ENCODE data around the gene WARS2. TPM values are rescaled to one million over a fixed set of nuclear protein-coding genes. Genes with fewer than 3 reads are reported as not detected.

Gene WARS2
- total RNA-seq, 1 experiment from 2014 or later: 17.6 TPM

- Histone ChIP-seq H3K9me3 (ENCODE audit: insufficient read depth, low read depth) (no peaks in the 10 kb centered on the region), H3K4me2 (no peak overlapping the region), H3K9me2 (ENCODE audit: insufficient read depth) (no peaks in the 10 kb centered on the region), H3K4me1 (replicated peaks; ENCODE audit: insufficient read depth) (no peaks in the 10 kb centered on the region), H3K36me3 (ENCODE audit: low read depth) (no peaks in the 10 kb centered on the region; the same call in 1 of the 2 replicates), H2AFZ (no peak overlapping the region), H3K27ac (no peak overlapping the region), H3K27me3 (ENCODE audit: insufficient read depth, low read depth) (no peaks in the 10 kb centered on the region), H3K4me3 (no peak overlapping the region), H3K79me2 (ENCODE audit: low read depth) (no peaks in the 10 kb centered on the region), H4K20me1 (ENCODE audit: insufficient read depth) (0 out of 2 replicates have a peak, but pooled peaks cover 3% of the 10 kb centered on the region), H3F3A (ENCODE audit: insufficient read depth, low read depth) (no peaks in the 10 kb centered on the region)
- ChIA-PET POLR2A (ENCODE audit: unreplicated experiment) (no interaction called here), CTCF (no interaction called here)
- peak in 1 of 2 experiments; percentile 12 for DNase-seq
- BruUV-seq (replicated peaks): no TSS peak
- no peak for TF ChIP-seq EZH2 (IDR thresholded peaks at IDR 0.05; ENCODE audit: low read depth)
- TF ChIP-seq, protein P1, sequence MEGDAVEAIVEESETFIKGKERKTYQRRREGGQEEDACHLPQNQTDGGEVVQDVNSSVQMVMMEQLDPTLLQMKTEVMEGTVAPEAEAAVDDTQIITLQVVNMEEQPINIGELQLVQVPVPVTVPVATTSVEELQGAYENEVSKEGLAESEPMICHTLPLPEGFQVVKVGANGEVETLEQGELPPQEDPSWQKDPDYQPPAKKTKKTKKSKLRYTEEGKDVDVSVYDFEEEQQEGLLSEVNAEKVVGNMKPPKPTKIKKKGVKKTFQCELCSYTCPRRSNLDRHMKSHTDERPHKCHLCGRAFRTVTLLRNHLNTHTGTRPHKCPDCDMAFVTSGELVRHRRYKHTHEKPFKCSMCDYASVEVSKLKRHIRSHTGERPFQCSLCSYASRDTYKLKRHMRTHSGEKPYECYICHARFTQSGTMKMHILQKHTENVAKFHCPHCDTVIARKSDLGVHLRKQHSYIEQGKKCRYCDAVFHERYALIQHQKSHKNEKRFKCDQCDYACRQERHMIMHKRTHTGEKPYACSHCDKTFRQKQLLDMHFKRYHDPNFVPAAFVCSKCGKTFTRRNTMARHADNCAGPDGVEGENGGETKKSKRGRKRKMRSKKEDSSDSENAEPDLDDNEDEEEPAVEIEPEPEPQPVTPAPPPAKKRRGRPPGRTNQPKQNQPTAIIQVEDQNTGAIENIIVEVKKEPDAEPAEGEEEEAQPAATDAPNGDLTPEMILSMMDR (conservative IDR thresholded peaks at IDR 0.05): no peak
- intact Hi-C loops (cut with micrococcal nuclease; ENCODE audit: unreplicated experiment): no loop called here
Measured at GRCh38 chr1:119046785-119047438, 93.5 kb downstream of the WARS2 start.

DNA sequence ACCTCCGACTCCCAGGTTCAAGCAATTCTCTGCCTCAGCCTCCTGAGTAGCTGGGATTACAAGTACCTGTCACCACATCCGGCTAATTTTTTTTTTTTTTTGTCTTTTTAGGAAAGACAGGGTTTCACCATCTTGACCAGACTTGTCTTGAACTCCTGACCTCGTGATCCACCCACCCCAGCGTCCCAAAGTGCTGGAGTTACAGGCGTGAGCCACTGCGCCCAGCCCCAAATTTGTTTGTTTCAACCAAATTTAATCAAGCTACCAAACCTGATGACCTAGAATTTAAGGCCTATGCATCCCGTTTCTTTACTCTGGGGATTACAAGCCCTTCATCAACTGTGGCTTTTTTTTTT lies 94.0 kb downstream of the WARS2 start:
- Histone ChIP-seq H3K36me3 (ENCODE audit: low read depth) (no peaks in the 10 kb centered on the region; the same call in 1 of the 2 replicates), H3K9me2 (ENCODE audit: insufficient read depth) (no peaks in the 10 kb centered on the region), H3K79me2 (ENCODE audit: low read depth) (no peaks in the 10 kb centered on the region), H3K4me2 (no peak overlapping the region), H3K4me1 (replicated peaks; ENCODE audit: insufficient read depth) (no peaks in the 10 kb centered on the region), H2AFZ (no peak overlapping the region), H3K27me3 (ENCODE audit: insufficient read depth, low read depth) (no peaks in the 10 kb centered on the region), H4K20me1 (ENCODE audit: insufficient read depth) (0 out of 2 replicates have a peak, but pooled peaks cover 3% of the 10 kb centered on the region), H3F3A (ENCODE audit: insufficient read depth, low read depth) (no peaks in the 10 kb centered on the region), H3K4me3 (no peak overlapping the region), H3K9me3 (ENCODE audit: insufficient read depth, low read depth) (no peaks in the 10 kb centered on the region), H3K27ac (no peak overlapping the region)
- ChIA-PET CTCF (no interaction called here), POLR2A (ENCODE audit: unreplicated experiment) (no interaction called here)
- BruUV-seq (replicated peaks): no TSS peak
- TF ChIP-seq EZH2 (IDR thresholded peaks at IDR 0.05; ENCODE audit: low read depth): no peak
- TF ChIP-seq, protein P1 (conservative IDR thresholded peaks at IDR 0.05): no peak
- peak in 1 of 2 experiments; percentile 17 for DNase-seq
- intact Hi-C loops (cut with micrococcal nuclease; ENCODE audit: unreplicated experiment): no loop called here

DNA sequence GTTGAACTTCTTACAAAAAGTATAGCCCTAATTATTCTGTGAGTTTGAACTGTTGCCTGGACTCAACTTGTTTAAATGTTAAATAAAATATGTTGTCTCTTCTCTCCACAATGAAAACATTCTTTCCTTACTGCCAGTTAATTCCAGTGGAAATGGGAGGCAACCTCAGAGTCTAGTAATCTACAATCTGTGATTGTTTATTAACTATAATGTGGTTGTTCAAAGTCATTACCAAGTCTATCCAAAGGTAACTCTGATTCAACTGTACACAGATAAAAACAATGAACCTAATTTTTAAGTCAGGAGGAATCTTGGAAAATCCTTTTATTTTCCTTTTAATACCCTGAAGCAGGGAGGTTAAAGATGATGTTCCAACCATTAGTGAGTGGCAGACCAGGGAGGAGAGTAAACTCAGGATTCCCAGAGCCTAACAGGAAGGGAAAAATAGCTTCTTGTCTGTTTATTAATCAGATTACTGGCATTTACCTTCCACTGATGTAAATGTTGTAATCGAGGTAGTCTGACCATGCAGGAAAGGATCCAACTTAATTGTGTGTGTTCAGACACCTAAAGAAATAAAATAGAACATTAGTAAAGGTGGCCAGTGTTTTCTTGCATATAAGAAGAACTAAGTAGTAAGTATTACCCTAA lies 95.2 kb downstream of the WARS2 start:
- intact Hi-C loops (cut with micrococcal nuclease; ENCODE audit: unreplicated experiment): no loop called here
- DNase-seq: no peak
- ChIA-PET POLR2A (ENCODE audit: unreplicated experiment) (no interaction called here), CTCF (no interaction called here)
- BruUV-seq (replicated peaks): no TSS peak
- Histone ChIP-seq H3K4me1 (replicated peaks; ENCODE audit: insufficient read depth) (no peaks in the 10 kb centered on the region), H3K9me2 (ENCODE audit: insufficient read depth) (no peaks in the 10 kb centered on the region), H3K27me3 (ENCODE audit: insufficient read depth, low read depth) (no peaks in the 10 kb centered on the region), H3K4me2 (no peak overlapping the region), H3K4me3 (no peak overlapping the region), H2AFZ (no peak overlapping the region), H3F3A (ENCODE audit: insufficient read depth, low read depth) (no peaks in the 10 kb centered on the region), H3K79me2 (ENCODE audit: low read depth) (no peaks in the 10 kb centered on the region), H3K36me3 (ENCODE audit: low read depth) (no peaks in the 10 kb centered on the region; the same call in 1 of the 2 replicates), H3K27ac (no peak overlapping the region), H4K20me1 (ENCODE audit: insufficient read depth) (0 out of 2 replicates have a peak, but pooled peaks cover 3% of the 10 kb centered on the region), H3K9me3 (ENCODE audit: insufficient read depth, low read depth) (no peaks in the 10 kb centered on the region)
- TF ChIP-seq EZH2 (IDR thresholded peaks at IDR 0.05; ENCODE audit: low read depth): no peak
- TF ChIP-seq, protein P1 (conservative IDR thresholded peaks at IDR 0.05): no peak

Measured in PC-9 (cell line).